Activated CD4-positive, alpha-beta T cell treated with anti-CD3 and anti-CD28 coated beads, Interleukin-2, amount 10 ng/mL, durations not matched to agents 7 days and 5 days (primary cell): ENCODE data around the gene MARS1. TPM values are rescaled to one million over a fixed set of nuclear protein-coding genes. Genes with fewer than 3 reads are reported as not detected.

ENCODE experiments used
- CTCF ChIA-PET: fragments of 350-600 bp; sonication (Branson Sonifier 250); formaldehyde crosslinking; loops from one replicate; lab custom pipeline; 2021; ENCODE audit warnings: antibody characterized with exemption; lab: Charles Lee
- POLR2A ChIA-PET: fragments of 350-600 bp; sonication (Branson Sonifier 250); formaldehyde crosslinking; loops from one replicate; lab custom pipeline; 2021; ENCODE audit warnings: antibody characterized with exemption; lab: Charles Lee
- DNase-seq: peaks from one replicate; pipeline ENCODE4 v3.0.0-alpha.2; 2020
- H3K27ac Mint-ChIP-seq: one replicate; pipeline ENCODE4 v1.8.0; 2021; ENCODE audit warnings: mild to moderate bottlenecking, moderate library complexity, mixed read lengths
- H3K27me3 Mint-ChIP-seq: one replicate; pipeline ENCODE4 v1.8.0; 2021; ENCODE audit warnings: mixed read lengths
- H3K36me3 Mint-ChIP-seq: one replicate; pipeline ENCODE4 v1.8.0; 2021; ENCODE audit warnings: low read depth, mixed read lengths
- H3K4me1 Mint-ChIP-seq: one replicate; pipeline ENCODE4 v1.8.0; 2021; ENCODE audit warnings: mixed read lengths
- H3K4me3 Mint-ChIP-seq: one replicate; pipeline ENCODE4 v1.8.0; 2021; ENCODE audit warnings: mild to moderate bottlenecking, moderate library complexity, mixed read lengths
- H3K9me3 Mint-ChIP-seq: one replicate; pipeline ENCODE4 v1.8.0; 2021; ENCODE audit warnings: mixed read lengths
- total RNA-seq, 2 experiments: library from RNA; stranded (reverse); gene quantifications; one replicate each; pipeline ENCODE4 v1.2.3, GENCODE V29; 2021

MARS1 gene
- total RNA-seq, 2 experiments from 2014 or later: 214 to 247 TPM

DNA sequence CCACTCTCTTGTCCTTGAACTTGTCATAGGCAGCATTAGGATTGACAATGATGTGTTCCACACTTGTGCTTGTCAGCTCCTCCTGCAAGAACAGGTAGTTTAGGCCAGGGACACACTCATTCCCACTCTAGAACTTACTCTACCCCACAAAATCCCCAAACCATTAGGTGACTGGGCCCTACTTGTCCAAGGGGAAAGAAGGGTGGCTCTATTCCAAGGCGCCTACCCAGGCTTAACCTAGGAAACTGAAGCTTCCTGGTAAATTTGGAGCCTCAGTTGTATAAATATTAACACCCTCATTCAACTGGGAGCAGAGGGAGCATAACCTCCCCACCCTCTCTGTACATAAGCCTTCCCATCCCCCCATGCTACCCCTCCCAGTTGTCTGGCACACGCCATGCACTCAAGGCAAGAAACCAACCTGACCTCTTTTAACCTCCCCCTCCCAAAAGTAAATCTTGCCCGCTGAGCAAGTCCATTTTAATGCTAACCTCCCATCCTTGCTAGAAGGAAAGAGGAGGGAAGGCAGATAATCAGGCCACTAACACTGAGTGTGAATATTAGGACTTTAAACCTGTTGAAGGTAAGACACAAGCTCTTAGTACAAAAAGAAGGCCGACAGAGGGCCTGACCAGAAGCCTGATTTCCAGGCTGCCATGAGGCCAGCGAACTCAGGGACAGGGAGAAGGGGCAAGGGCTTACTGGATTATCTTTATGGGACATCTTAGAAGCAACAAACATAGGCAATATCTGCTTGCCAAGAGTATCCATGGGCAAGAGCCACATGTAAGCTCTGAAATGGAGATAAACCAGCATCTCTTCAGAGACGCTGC is 48.1 kb downstream of the MARS1 start:
- Mint-ChIP-seq H3K4me3 (no peak overlapping the region), H3K27me3 (no peaks in the 10 kb centered on the region), H3K9me3 (no peaks in the 10 kb centered on the region), H3K27ac (peak overlapping the region; percentile 10), H3K36me3 (peaks cover 37% of the 10 kb centered on the region), H3K4me1 (peaks cover 4% of the 10 kb centered on the region)
- no peak for DNase-seq
- CTCF ChIA-PET: interaction anchor here (0.6 to 8.3 kb wide), 4 partner anchors 9 to 1130 kb away, joined by 3 to 70 read pairs (median 5); partner anchors contain the start of gene MBD6
- POLR2A ChIA-PET: interaction anchor here (0.5 to 0.8 kb wide), 2 partner anchors 11 to 783 kb away, joined by 3 to 4 read pairs; no protein-coding TSS in a partner anchor

DNA sequence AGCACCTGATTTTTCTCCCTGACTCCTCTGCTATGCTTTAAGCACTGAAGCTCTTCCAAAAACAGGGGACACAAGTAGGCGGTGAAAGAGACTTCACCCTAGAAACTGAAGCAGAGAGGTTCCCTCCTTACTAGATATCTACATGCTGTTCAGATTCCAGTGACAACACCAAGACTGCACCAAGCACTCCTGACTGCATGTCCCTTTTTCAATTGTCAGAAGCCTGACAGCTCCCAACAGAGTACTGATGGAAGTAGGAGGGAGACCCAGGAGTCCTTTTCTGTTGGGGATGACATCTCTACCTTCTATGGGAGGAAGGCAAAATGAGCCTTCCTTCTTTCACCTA is 48.7 kb downstream of the MARS1 start:
- ChIA-PET CTCF (interaction anchor here (0.6 to 8.3 kb wide), 4 partner anchors 10 to 1130 kb away, joined by 3 to 70 read pairs (median 5); partner anchors contain the start of gene MBD6), POLR2A (interaction anchor here (0.5 kb wide), 1 partner anchor 783 kb away, joined by 4 read pairs; no protein-coding TSS in a partner anchor)
- H3K36me3 Mint-ChIP-seq: peaks cover 38% of the 10 kb centered on the region
- peak overlapping the region; percentile 10 for H3K27ac Mint-ChIP-seq
- no peaks in the 10 kb centered on the region for H3K27me3 Mint-ChIP-seq
- peaks cover 4% of the 10 kb centered on the region for H3K4me1 Mint-ChIP-seq
- no peak overlapping the region for H3K4me3 Mint-ChIP-seq
- no peak for DNase-seq
- H3K9me3 Mint-ChIP-seq: no peaks in the 10 kb centered on the region

GRCh38 chr12:57539134-57539768 is 51.4 kb downstream of the MARS1 start:
- no peaks in the 10 kb centered on the region for H3K27me3 Mint-ChIP-seq
- H3K4me3 Mint-ChIP-seq: no peak overlapping the region
- no peak for DNase-seq
- H3K4me1 Mint-ChIP-seq: peaks cover 13% of the 10 kb centered on the region
- peak overlapping the region; percentile 63 for H3K27ac Mint-ChIP-seq
- CTCF ChIA-PET: interaction anchor here (8.3 kb wide), 1 partner anchor 12 kb away, joined by 70 read pairs; the partner anchor contains the start of gene MBD6
- H3K36me3 Mint-ChIP-seq: peaks cover 27% of the 10 kb centered on the region
- POLR2A ChIA-PET: no interaction called here
- H3K9me3 Mint-ChIP-seq: no peaks in the 10 kb centered on the region

DNA sequence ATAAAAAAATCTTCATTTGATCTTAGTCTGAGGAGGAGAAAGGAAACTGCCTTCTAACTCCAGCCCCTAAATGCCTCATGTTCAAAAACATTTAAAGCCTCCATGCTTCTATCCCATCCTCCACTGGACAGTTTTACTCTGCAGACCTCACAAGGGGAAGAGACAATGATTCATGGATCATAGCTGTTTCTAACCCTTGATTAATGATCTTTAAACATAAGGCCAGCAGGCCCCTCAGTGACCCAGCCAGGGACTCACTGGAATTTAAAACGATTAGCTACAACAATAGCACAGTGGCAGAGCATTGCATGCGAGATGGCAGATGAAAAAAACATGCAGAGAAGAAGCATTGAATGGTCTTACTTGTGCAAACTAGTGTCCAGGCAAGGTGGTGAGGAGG is 53.1 kb downstream of the MARS1 start:
- H3K27me3 Mint-ChIP-seq: no peaks in the 10 kb centered on the region
- CTCF ChIA-PET: interaction anchor here (8.3 kb wide), 1 partner anchor 14 kb away, joined by 70 read pairs; the partner anchor contains the start of gene MBD6

DNA sequence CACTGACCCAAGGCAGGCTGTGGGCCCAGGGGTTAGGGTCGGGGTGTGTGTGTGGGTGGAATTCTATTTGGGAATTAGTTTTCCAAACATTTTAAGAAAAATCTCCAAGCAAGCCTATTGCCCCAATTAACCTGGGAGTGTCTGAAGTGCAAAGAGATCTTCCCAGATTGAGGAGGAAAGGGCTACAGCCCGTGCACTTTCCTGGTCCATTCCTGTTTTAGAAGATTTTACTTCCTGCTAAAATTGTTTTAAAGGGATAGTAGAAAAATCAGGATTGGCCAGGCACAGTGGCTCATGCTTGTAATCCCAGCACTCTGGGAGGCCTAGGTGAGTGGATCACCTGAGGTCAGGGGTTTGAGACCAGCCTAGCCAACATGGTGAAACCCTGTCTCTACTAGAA is 53.8 kb downstream of the MARS1 start:
- H3K27ac Mint-ChIP-seq: no peak overlapping the region
- no peaks in the 10 kb centered on the region for H3K27me3 Mint-ChIP-seq
- no peak overlapping the region for H3K4me3 Mint-ChIP-seq
- peaks cover 33% of the 10 kb centered on the region for H3K4me1 Mint-ChIP-seq
- CTCF ChIA-PET: interaction anchor here (8.3 kb wide), 1 partner anchor 15 kb away, joined by 70 read pairs; the partner anchor contains the start of gene MBD6
- POLR2A ChIA-PET: no interaction called here
- H3K36me3 Mint-ChIP-seq: peaks cover 27% of the 10 kb centered on the region
- H3K9me3 Mint-ChIP-seq: no peaks in the 10 kb centered on the region
- no peak for DNase-seq

More for the DNA sequence above, 53.1 kb downstream of the MARS1 start:
- POLR2A ChIA-PET: no interaction called here
- H3K36me3 Mint-ChIP-seq: peaks cover 27% of the 10 kb centered on the region
- H3K4me1 Mint-ChIP-seq: peaks cover 28% of the 10 kb centered on the region
- H3K4me3 Mint-ChIP-seq: no peak overlapping the region
- no peaks in the 10 kb centered on the region for H3K9me3 Mint-ChIP-seq
- no peak for DNase-seq
- H3K27ac Mint-ChIP-seq: no peak overlapping the region

- Mint-ChIP-seq H3K27me3 (peaks cover 2% of the 10 kb centered on the region), H3K9me3 (no peaks in the 10 kb centered on the region), H3K27ac (no peak overlapping the region), H3K36me3 (peaks cover 16% of the 10 kb centered on the region), H3K4me1 (peaks cover 40% of the 10 kb centered on the region), H3K4me3 (no peak overlapping the region)
- CTCF ChIA-PET: interaction anchor here (0.5 to 1.1 kb wide), 4 partner anchors 13 to 31 kb away, joined by 3 to 6 read pairs (median 4); no protein-coding TSS in a partner anchor
- POLR2A ChIA-PET: no interaction called here
- DNase-seq: no peak
Measured at GRCh38 chr12:57543581-57543980, 55.7 kb downstream of the MARS1 start.

DNA sequence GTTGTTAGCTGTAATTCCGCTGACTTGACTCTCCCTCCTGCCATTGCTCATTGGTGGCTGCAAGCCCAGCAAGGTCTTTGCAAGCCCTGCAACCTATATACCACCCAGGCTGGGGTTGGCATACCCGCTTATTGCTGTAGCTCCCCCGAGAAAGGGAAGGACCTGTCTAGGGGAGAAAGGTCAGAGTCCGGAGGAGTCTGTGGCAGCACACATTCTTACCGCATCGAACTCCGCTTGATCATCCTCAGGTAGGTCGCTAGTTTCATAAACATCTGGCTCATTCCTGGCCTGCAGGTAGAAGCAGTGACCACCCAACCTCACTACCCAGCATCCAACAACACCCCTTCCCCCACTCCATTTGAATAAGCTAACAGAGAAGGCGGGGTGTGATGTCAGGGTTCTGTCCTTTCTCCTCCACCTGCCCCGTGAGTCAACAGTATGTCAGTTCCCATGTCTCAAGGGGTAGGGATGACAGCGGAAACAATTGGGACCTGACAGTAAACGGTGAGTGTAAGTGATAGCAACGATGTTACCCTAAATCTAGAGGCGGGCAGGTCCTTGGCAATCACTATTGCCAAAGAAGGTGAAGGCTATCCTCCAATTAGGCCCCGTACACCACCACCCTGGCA is 58.1 kb downstream of the MARS1 start:
- ChIA-PET CTCF (interaction anchor here (0.8 to 1.9 kb wide), 8 partner anchors 13 to 126 kb away, joined by 3 to 6 read pairs (median 3); partner anchors contain the start of gene GLI1), POLR2A (interaction anchor here (1.0 kb wide), 1 partner anchor 22 kb away, joined by 3 read pairs; no protein-coding TSS in a partner anchor)
- H3K36me3 Mint-ChIP-seq: peaks cover 16% of the 10 kb centered on the region
- peaks cover 51% of the 10 kb centered on the region for H3K4me1 Mint-ChIP-seq
- H3K4me3 Mint-ChIP-seq: peak overlapping the region; percentile 92
- peaks cover 14% of the 10 kb centered on the region for H3K27me3 Mint-ChIP-seq
- no peaks in the 10 kb centered on the region for H3K9me3 Mint-ChIP-seq
- DNase-seq: no peak
- peak overlapping the region; percentile 93 for H3K27ac Mint-ChIP-seq

DNA sequence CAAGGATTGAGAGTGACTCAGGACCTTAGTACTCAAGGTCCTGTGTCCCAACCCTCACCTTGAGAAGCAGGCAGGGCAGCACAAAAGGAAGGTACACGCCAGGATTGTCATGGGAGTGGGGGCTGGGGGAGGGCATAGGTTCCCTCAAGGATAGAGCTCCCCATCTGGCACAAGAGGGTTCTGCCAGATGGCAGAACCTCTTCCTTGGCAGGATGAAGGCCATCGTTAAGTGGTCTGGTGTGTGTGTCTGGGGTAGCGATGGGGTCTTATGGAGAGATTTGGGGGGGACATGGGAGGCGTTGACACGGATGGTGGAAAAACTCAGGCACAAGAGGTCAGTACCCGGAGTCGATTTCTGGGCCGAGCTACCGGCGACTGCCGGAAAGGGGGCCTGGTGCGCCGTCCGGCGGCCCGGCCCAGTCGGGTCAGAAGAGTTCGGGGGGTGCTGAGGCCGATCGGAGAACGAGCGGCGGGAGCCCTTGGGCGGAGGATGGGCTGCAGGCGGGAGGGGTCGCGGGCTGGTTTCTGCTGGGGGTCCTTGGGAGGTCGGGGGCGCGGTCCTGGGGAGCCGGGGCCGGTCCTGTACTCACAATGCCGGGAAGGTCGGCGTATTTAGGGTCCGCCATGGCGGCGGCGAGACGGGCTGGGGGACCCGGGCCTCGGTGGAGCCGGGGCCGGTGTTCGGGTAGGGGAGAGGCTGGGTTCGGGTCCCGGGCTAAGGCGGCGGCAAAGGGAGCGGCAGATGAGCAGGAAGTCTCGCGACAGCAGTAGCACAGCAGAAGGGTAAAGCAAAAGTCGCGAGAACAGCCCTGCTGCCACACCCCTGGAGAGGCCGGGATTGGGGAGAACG is 58.8 kb downstream of the MARS1 start, which contains the start of gene DCTN2:
Gene DCTN2, minus strand, starts transcription at position 755 of the 850 bp plus-strand sequence. Its CDS starts 129 bp downstream, at position 626.
- Mint-ChIP-seq H3K9me3 (no peaks in the 10 kb centered on the region), H3K36me3 (peaks cover 12% of the 10 kb centered on the region), H3K4me3 (peak within 1 kb of the TSS; percentile 92), H3K27me3 (peaks cover 14% of the 10 kb centered on the region), H3K27ac (peak within 1 kb of the TSS; percentile 93), H3K4me1 (peaks cover 51% of the 10 kb centered on the region)
- CTCF ChIA-PET: interaction anchor here (0.8 to 1.9 kb wide), 9 partner anchors 15 to 125 kb away, joined by 3 to 6 read pairs (median 3); partner anchors contain the start of gene GLI1
- peak; percentile 97 for DNase-seq
- POLR2A ChIA-PET: interaction anchor here (1.0 kb wide), 1 partner anchor 23 kb away, joined by 3 read pairs; no protein-coding TSS in a partner anchor

DNA sequence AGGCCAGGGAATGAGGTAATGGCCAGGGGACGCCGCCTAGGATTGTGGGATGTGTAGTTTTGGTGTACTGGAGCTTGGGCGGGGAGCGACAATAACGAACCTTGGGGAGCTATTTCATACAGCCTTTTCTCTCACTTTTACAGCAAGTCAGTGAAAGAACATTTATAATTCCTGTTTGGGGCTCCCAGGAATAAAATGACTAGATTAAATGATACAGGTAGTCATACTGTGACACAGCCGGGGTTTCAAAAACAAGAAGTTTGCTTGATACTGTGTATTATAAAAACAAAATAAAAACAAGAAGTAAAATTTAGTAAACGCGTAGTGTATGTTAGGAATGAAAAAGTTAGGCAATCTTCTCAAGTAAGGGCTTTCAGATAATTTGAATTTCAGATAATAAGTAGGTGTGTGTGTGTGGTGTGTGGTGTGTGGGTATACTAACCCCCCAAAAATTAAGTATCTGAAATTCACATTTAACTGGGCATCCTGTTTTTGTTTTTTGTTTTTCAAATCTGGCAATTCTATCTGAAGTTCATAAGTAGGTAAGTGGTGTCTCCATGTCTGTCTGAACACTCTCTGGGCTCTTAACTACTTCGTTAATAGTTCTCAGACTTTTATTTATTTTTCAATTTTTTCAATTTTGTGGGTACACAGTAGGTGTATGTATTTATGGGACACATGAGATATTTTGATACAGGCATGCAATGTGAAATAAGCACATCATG is 59.6 kb downstream of the MARS1 start:
- H3K27me3 Mint-ChIP-seq: peaks cover 14% of the 10 kb centered on the region
- H3K9me3 Mint-ChIP-seq: no peaks in the 10 kb centered on the region
- H3K36me3 Mint-ChIP-seq: peaks cover 9% of the 10 kb centered on the region
- ChIA-PET CTCF (interaction anchor here (1.0 to 1.3 kb wide), 4 partner anchors 17 to 73 kb away, joined by 3 read pairs; no protein-coding TSS in a partner anchor), POLR2A (interaction anchor here (1.0 kb wide), 1 partner anchor 23 kb away, joined by 3 read pairs; no protein-coding TSS in a partner anchor)
- peak overlapping the region; percentile 92 for H3K4me3 Mint-ChIP-seq
- DNase-seq: no peak
- H3K4me1 Mint-ChIP-seq: peaks cover 51% of the 10 kb centered on the region
- H3K27ac Mint-ChIP-seq: peak overlapping the region; percentile 93

DNA sequence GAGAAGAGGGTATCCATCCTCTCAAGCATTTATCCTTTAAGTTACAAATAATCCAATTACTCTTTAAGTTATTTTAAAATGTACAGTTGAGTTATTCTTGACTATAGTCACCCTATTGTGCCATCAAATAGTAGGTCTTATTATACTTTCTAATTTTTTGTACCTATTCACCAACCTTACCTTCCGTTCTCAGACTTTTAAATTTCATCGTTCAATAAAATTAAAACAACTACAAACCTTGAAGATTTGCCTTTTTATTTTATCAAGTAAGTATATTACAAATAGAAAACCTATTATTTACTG is 60.1 kb downstream of the MARS1 start:
- Mint-ChIP-seq H3K4me3 (peak overlapping the region; percentile 92), H3K27me3 (peaks cover 14% of the 10 kb centered on the region), H3K9me3 (no peaks in the 10 kb centered on the region), H3K27ac (no peak overlapping the region), H3K36me3 (peaks cover 9% of the 10 kb centered on the region), H3K4me1 (peaks cover 51% of the 10 kb centered on the region)
- DNase-seq: no peak
- ChIA-PET POLR2A (no interaction called here), CTCF (no interaction called here)

DNA sequence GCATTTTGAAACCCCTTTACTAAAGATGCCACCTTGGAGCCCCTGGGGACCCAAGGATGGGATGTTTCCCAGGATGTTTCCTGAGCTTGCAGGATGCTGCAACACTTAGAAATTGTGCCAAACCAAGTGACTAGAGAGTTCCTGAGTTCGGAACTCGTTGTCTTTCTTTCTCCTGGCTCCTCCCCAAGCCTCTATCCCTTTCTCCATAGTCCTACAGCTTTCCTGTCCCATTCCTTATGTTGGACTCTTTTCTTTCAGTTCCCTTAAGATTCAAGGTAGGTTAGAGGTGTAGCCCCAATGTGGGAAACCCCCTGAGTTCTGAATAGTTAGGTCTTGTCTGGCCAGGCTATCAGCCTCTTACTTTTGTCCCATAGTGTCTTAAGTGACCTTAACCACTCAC is 60.6 kb downstream of the MARS1 start:
- Mint-ChIP-seq H3K4me1 (peaks cover 49% of the 10 kb centered on the region), H3K4me3 (no peak overlapping the region), H3K36me3 (peaks cover 9% of the 10 kb centered on the region), H3K9me3 (no peaks in the 10 kb centered on the region), H3K27ac (no peak overlapping the region), H3K27me3 (peaks cover 14% of the 10 kb centered on the region)
- DNase-seq: no peak
- CTCF ChIA-PET: interaction anchor here (0.6 kb wide), 1 partner anchor 82 kb away, joined by 4 read pairs; no protein-coding TSS in a partner anchor
- POLR2A ChIA-PET: no interaction called here
